NCI-H2081 (cell line): ENCODE data around the gene NUP98.
"Not testable (repeated sequence)": the region's sequence is repeated elsewhere in the genome, so short reads cannot be mapped to it uniquely, and the experiment has no call there.

Experiments
- DNase-seq, 2 experiments: peaks; one replicate each; lab custom pipeline; 2025; lab: John Stamatoyannopoulos, UW

The NUP98 gene

GRCh38 chr11:3799143-3799542, 1.8 kb upstream of the NUP98 start:
- DNase-seq: no peak

- peak in 1 of 2 experiments; percentile 67 for DNase-seq
These were observed 489 bp downstream of the NUP98 start for GRCh38 chr11:3796801-3797328.

GRCh38 chr11:3796346-3796745, 1.0 kb downstream of the NUP98 start:
- DNase-seq: no peak

GRCh38 chr11:3796002-3796311, 1.4 kb downstream of the NUP98 start:
- no peak for DNase-seq

GRCh38 chr11:3795131-3796001, 2.0 kb downstream of the NUP98 start:
- DNase-seq: no peak

GRCh38 chr11:3794387-3794786, 3.0 kb downstream of the NUP98 start:
- not testable (repeated sequence) for DNase-seq

GRCh38 chr11:3786781-3787428, 10.4 kb downstream of the NUP98 start:
- DNase-seq: no peak

- no peak for DNase-seq
These were observed 13.7 kb downstream of the NUP98 start for GRCh38 chr11:3783611-3784010.

- no peak for DNase-seq
These were observed 14.4 kb downstream of the NUP98 start for GRCh38 chr11:3782963-3783362.

GRCh38 chr11:3781423-3781822, 15.9 kb downstream of the NUP98 start:
- DNase-seq: no peak

- DNase-seq: no peak
These were observed 21.5 kb downstream of the NUP98 start for GRCh38 chr11:3775736-3776406.

- DNase-seq: no peak
These were observed 24.2 kb downstream of the NUP98 start for GRCh38 chr11:3773180-3773579.

- no peak for DNase-seq
These were observed 29.8 kb downstream of the NUP98 start for GRCh38 chr11:3767536-3767935.

- DNase-seq: not testable (repeated sequence)
These were observed 30.5 kb downstream of the NUP98 start for GRCh38 chr11:3766836-3767235.

GRCh38 chr11:3764266-3764665, 33.1 kb downstream of the NUP98 start:
- no peak for DNase-seq

- DNase-seq: no peak
These were observed 42.2 kb downstream of the NUP98 start for GRCh38 chr11:3755151-3755550.

- DNase-seq: no peak
These were observed 44.2 kb downstream of the NUP98 start for GRCh38 chr11:3753110-3753509.

- DNase-seq: no peak
These were observed 49.6 kb downstream of the NUP98 start for GRCh38 chr11:3747704-3748103.

- no peak for DNase-seq
These were observed 52.2 kb downstream of the NUP98 start for GRCh38 chr11:3745161-3745560.

- no peak for DNase-seq
These were observed 58.6 kb downstream of the NUP98 start for GRCh38 chr11:3738723-3739122.

GRCh38 chr11:3738241-3738640, 59.1 kb downstream of the NUP98 start:
- no peak for DNase-seq

GRCh38 chr11:3737386-3737933, 59.9 kb downstream of the NUP98 start:
- no peak for DNase-seq

GRCh38 chr11:3736816-3737215, 60.5 kb downstream of the NUP98 start:
- no peak for DNase-seq
